Measurements from ENCODE around the gene RGMA. TPM values are rescaled to one million over a fixed set of nuclear protein-coding genes. Genes with fewer than 3 reads are reported as not detected.

Gene RGMA
- total RNA-seq, 4 donors from 2014 or later: 99.0 to 307 (median 112) TPM

DNA sequence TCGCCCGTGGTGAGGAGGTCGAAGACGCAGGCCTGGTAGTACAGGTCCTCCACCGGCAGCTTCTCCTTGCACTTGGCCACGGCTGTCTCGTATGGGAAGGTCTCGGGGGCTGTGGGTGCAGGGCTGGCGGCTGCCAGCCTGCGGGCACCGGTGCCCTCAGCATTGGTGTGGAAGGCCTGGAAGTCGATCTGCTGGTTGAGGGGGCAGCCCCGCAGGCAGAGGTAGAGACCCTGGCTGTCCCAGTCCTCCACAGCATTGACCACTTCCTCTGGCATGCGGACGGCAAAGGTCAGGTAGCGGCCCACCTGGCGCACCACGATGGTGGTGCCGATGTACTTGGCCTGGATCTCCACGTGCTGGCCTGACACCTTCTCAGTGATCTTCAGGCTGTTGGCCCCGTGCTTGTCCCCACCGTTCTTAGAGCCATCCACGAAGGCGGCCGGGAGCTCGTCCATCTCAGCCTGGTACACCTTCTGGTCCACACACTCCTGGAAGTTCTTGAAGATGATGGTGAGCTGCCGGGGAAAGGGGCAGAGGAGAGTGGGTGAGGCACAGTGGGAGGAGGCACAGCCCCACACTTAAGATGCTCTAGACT, 43.7 kb downstream of the RGMA start:
- peaks cover 0 to 77% of the 10 kb centered on the region in 2 donors for H3K36me3 ChIP-seq
- WGBS, 2 donors (ENCODE audit: low coverage in 1 of 2): no CpG with 5 or more reads among the region's 27 CpGs
- no peak for TF ChIP-seq EP300 (IDR thresholded peaks at IDR 0.05)
- no peak for TF ChIP-seq POLR2AphosphoS5 (IDR thresholded peaks at IDR 0.05)
- TF ChIP-seq, protein P1, sequence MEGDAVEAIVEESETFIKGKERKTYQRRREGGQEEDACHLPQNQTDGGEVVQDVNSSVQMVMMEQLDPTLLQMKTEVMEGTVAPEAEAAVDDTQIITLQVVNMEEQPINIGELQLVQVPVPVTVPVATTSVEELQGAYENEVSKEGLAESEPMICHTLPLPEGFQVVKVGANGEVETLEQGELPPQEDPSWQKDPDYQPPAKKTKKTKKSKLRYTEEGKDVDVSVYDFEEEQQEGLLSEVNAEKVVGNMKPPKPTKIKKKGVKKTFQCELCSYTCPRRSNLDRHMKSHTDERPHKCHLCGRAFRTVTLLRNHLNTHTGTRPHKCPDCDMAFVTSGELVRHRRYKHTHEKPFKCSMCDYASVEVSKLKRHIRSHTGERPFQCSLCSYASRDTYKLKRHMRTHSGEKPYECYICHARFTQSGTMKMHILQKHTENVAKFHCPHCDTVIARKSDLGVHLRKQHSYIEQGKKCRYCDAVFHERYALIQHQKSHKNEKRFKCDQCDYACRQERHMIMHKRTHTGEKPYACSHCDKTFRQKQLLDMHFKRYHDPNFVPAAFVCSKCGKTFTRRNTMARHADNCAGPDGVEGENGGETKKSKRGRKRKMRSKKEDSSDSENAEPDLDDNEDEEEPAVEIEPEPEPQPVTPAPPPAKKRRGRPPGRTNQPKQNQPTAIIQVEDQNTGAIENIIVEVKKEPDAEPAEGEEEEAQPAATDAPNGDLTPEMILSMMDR (IDR thresholded peaks at IDR 0.05): no peak
- no peak for TF ChIP-seq POLR2A (IDR thresholded peaks at IDR 0.05)
- H3K4me1 ChIP-seq: peaks cover 0 to 66% (median 8%) of the 10 kb centered on the region in 3 donors
- no peak overlapping the region for H3K4me3 ChIP-seq
- H3K27me3 ChIP-seq: no peaks in the 10 kb centered on the region
- peaks cover 0 to 13% (median 0%) of the 10 kb centered on the region in 3 donors for H3K9me3 ChIP-seq
- ATAC-seq: no peak
- H3K27ac ChIP-seq: peak overlapping the region in 2 of 4 donors; percentile 45 to 64

DNA sequence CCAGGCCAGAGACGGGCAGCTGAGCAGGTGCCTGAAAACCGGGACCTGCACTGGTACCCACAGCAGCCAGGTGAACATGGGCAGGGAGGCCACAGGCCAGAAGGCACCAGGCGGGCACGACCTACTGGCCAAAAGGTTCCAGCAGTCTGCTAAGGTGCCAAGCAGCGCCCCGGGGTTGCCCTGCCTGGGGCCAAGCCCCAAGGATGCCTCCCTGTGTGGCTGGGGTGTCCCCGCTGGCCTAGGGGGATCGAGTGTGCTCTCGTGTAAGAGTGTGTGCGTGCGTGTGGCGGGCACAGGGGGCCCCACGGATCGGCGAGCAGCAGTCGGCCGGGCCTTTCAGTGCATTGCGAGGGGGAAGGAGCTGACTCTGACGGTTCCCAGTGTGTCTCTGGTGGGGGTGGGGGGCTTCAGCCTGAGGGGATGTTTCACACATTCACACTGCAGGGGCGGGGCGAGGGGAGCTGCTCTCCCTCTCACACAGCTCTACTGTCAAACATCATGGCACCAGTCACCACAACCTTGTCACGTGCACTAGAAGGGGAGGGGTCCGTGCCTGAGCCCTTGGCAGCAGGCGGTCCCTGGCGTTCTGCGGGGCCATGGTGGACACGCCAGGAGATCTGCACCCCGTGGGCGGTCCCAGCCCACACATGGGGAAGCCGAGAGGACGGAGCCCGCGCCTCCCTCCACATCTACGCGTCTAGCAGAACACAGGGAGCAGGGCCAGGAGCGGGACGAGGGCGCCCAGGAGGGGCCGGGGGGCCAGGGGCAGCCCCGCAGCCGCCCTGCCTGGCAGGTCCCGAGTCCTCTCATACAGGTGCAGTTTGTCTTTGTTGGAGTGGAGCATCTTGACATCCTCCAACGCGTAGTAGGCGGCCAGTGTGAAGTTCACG, 44.5 kb downstream of the RGMA start:
- TF ChIP-seq EP300 (IDR thresholded peaks at IDR 0.05) (no peak), POLR2A (IDR thresholded peaks at IDR 0.05) (no peak)
- ATAC-seq: no peak
- Histone ChIP-seq H3K36me3 (peaks cover 0 to 70% of the 10 kb centered on the region in 2 donors), H3K27ac (peak overlapping the region in 3 of 4 donors; percentile 41 to 64 (median 45)), H3K27me3 (no peaks in the 10 kb centered on the region), H3K4me1 (peaks cover 0 to 58% (median 8%) of the 10 kb centered on the region in 3 donors), H3K4me3 (no peak overlapping the region), H3K9me3 (peaks cover 0 to 13% (median 0%) of the 10 kb centered on the region in 3 donors)
- 53% methylated on average over 2 of the region's 46 CpGs; no CpG with 5 or more reads in 1 of the 2 donors for WGBS, 2 donors (ENCODE audit: low coverage in 1 of 2)

DNA sequence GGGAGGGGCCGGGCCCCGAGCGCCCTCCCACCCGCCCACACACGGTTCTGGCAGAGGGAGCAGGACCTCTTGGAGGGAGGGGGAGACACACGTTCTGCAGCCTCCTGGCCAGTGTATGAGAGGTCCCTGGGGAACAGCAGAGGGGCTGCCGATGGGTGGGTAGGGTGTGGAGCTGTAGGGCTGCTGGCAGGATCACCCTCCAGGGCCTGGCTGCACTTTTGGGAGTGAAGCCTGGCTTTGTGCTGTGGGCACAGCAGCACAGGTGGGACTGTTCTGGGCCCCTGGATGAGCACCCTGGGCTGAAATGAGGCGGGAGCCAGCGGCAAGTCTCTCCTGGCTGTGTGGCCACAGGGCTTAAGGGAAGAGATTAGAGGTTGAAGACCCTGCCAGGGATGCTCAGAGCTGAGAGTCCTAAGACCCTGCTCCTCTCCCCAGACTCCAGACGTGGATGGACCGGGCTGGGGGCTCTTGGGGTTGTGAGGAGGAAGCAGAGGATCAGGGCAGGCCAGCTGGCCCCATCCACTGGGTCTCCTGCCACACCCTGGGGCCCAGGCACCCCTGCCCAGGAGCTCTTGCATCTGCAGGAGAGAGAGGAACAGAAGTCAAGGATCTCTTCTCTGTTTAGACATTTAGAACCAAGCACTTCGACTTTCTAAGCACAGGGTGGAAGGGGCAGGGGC, 45.2 kb downstream of the RGMA start:
- H3K9me3 ChIP-seq: peaks cover 0 to 13% (median 0%) of the 10 kb centered on the region in 3 donors
- TF ChIP-seq EP300 (IDR thresholded peaks at IDR 0.05): no peak
- no peak for TF ChIP-seq POLR2A (IDR thresholded peaks at IDR 0.05)
- TF ChIP-seq, protein P1 (IDR thresholded peaks at IDR 0.05): no peak
- no peak for TF ChIP-seq POLR2AphosphoS5 (IDR thresholded peaks at IDR 0.05)
- ATAC-seq: no peak
- H3K4me1 ChIP-seq: peaks cover 0 to 50% (median 5%) of the 10 kb centered on the region in 3 donors
- H3K36me3 ChIP-seq: peaks cover 0 to 64% of the 10 kb centered on the region in 2 donors
- WGBS, 2 donors (ENCODE audit: low coverage in 1 of 2): 11 to 25% methylated on average over 3 to 6 of the region's 12 CpGs
- no peaks in the 10 kb centered on the region for H3K27me3 ChIP-seq
- no peak overlapping the region for H3K4me3 ChIP-seq
- H3K27ac ChIP-seq: peak overlapping the region in 3 of 4 donors; percentile 41 to 64 (median 45)

DNA sequence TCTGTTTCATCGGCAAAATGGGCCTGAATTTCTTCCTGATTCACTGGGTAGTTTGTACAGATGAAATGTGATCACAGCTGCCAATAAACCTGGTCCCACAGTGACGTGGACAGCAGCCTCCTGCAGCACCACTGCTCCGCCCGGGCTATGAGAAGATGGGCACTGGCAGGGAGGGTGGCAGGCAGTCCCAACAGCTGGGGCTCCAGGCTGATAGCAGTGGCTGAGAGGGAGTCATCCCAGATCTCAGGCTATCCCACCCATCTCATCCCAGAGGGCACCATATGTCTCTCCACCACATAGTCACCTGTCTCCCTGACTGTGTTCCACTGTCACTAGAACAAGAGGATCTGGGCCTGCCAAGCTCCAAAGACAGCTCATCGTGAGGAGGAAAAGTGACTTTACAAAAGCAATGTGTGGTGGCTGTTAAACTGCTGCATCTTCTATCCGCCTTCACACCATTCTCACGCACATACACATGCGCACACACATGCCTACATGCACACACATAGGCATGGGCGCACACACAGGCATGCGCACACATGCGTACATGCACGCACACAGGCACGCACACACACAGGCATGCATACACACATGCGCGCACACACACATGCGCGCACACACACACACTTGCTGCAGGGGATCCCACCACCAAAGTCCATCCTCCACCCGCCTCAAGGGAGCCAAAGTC, 46.2 kb downstream of the RGMA start:
- 68 to 91% methylated on average over 5 to 6 of the region's 18 CpGs for WGBS, 2 donors (ENCODE audit: low coverage in 1 of 2)
- H3K36me3 ChIP-seq: peaks cover 0 to 54% of the 10 kb centered on the region in 2 donors
- peaks cover 0 to 46% (median 4%) of the 10 kb centered on the region in 3 donors for H3K4me1 ChIP-seq
- no peaks in the 10 kb centered on the region for H3K27me3 ChIP-seq
- H3K4me3 ChIP-seq: no peak overlapping the region
- H3K27ac ChIP-seq: peak overlapping the region in 1 of 4 donors; percentile 41
- peaks cover 0 to 13% (median 0%) of the 10 kb centered on the region in 3 donors for H3K9me3 ChIP-seq
- no peak for TF ChIP-seq EP300 (IDR thresholded peaks at IDR 0.05)
- no peak for TF ChIP-seq POLR2AphosphoS5 (IDR thresholded peaks at IDR 0.05)
- TF ChIP-seq, protein P1 (IDR thresholded peaks at IDR 0.05): no peak
- no peak for TF ChIP-seq POLR2A (IDR thresholded peaks at IDR 0.05)
- no peak for ATAC-seq
